Transverse colon (tissue), 4 donors: ENCODE measurements around the gene MTMR12. TPM values are rescaled to one million over a fixed set of nuclear protein-coding genes. Genes with fewer than 3 reads are reported as not detected.
"Not testable (repeated sequence)": the region's sequence is repeated elsewhere in the genome, so short reads cannot be mapped to it uniquely, and the experiment has no call there.

Experiments used
- DNase-seq: peaks from one replicate; pipeline ENCODE4 v3.0.0-alpha.2; 2019
- H3K27ac ChIP-seq, 4 donors: fragments of 200-600 bp; sonication (generic); 2 replicates each; pipeline ENCODE4 v1.5.1; 2016 to 2018; ENCODE audit warnings: inconsistent platforms in 4 of 4
- H3K27me3 ChIP-seq: fragments of 200-600 bp; sonication (generic); 2 replicates; pipeline ENCODE4 v1.5.1; 2017; ENCODE audit warnings: inconsistent platforms
- H3K36me3 ChIP-seq, 4 donors: fragments of 200-600 bp; sonication (generic); 2 replicates each; pipeline ENCODE4 v1.5.1; 2017 to 2019; ENCODE audit warnings: inconsistent platforms in 4 of 4
- H3K4me1 ChIP-seq, 4 donors: fragments of 200-600 bp; sonication (generic); 2 replicates each; pipeline ENCODE4 v1.5.1; 2017 to 2020; ENCODE audit warnings: inconsistent platforms in 4 of 4
- H3K4me3 ChIP-seq, 4 donors: fragments of 200-600 bp; sonication (generic); 1 replicate in 1 of 4; 2 replicates in 3 of 4; pipeline versions ENCODE4 v1.5.1 to v1.6.1; 2017 to 2019; ENCODE audit warnings: inconsistent platforms in 4 of 4
- H3K9me3 ChIP-seq, 2 donors: fragments of 200-600 bp; sonication (generic); 2 replicates each; pipeline ENCODE4 v1.5.1; 2017 to 2019; ENCODE audit warnings: inconsistent platforms in 2 of 2
- EP300 ChIP-seq: sonication (generic); formaldehyde crosslinking; IDR thresholded peaks from one replicate; pipeline ENCODE4 v1.6.1; 2017; ENCODE audit warnings: antibody characterized with exemption, low read depth
- POLR2A ChIP-seq: fragments of 450-650 bp; IDR thresholded peaks from one replicate; pipeline ENCODE4 v1.6.1; 2016; ENCODE audit warnings: antibody characterized with exemption, mild to moderate bottlenecking, moderate library complexity
- POLR2AphosphoS5 ChIP-seq, 3 donors: sonication (generic); formaldehyde crosslinking; IDR thresholded peaks; one replicate each; pipeline ENCODE4 v1.6.1; 2016; ENCODE audit warnings: antibody characterized with exemption in 3 of 3
- WGBS, 2 donors: methylation state at CpG; one replicate each; pipeline ENCODE4 v1.1.5; 2018; ENCODE audit warnings: low coverage in 1 of 2; 5-methylcytosine and 5-hydroxymethylcytosine counted together
- in situ Hi-C, 4 donors: fragments of 200-750 bp; cut with MboI; loops; one replicate each; pipeline versions ENCODE4 v1.15.0 to v1.15.1; 2017; ENCODE audit warnings: low sequenced_read_pairs in 3 of 4, low pct_ligation_motif_present in 1 of 4, low pct_unique_long_range_greater_than_20kb in 1 of 4
- intact Hi-C: fragments of 100-400 bp; cut with DNase I; formaldehyde crosslinking; loops from one replicate; pipeline ENCODE4 v1.15.1; 2023; ENCODE audit warnings: low total_unique reads
- total RNA-seq, 4 donors: library from RNA; depleted of rRNA; stranded (reverse); fragments of >200 nt; gene quantifications; one replicate each; pipeline ENCODE4 v1.1.0, GENCODE V29; 2016
- TF ChIP-seq, protein P1 (sequence below), 5 experiments: fragments of 200-600 bp in 3 of 5; fragments of 450-650 bp in 2 of 5; sonication (generic) in 3 of 5; IDR thresholded peaks; 1 replicate in 2 of 5; 2 replicates in 3 of 5; pipeline ENCODE4 v1.5.1; 2016 to 2017; ENCODE audit warnings: antibody characterized with exemption in 5 of 5, inconsistent platforms in 3 of 5, mild to moderate bottlenecking in 2 of 5, moderate library complexity in 1 of 5

MTMR12 gene
- total RNA-seq, 4 donors from 2014 or later = 10.1 to 27.9 (median 16.1) TPM

DNA sequence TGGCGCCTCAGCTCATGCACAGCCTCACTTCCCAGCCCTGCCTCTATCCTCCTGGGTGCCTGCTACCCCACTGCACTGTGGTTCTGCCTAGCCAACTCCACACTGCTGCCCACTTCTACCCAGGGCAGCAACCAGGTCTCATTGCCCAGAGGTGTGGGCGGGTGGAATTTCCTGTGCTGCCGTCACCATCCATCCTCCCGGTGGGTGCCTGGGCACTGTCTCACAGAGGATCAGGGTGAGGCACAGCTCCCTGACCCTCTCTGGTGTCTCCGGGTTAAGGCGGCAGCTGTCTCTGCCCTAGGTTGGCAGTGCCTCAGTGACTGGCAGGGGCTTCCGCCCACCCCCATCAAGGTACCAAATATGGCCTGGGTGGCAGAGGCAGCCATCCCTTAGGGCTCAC, 4.3 kb upstream of the MTMR12 start:
- Histone ChIP-seq H3K4me1 (peaks cover 0 to 7% (median under 1%) of the 10 kb centered on the region in 4 donors), H3K27me3 (no peaks in the 10 kb centered on the region), H3K27ac (no peak overlapping the region), H3K9me3 (peaks cover 4 to 6% of the 10 kb centered on the region in 2 donors), H3K36me3 (no peaks in the 10 kb centered on the region), H3K4me3 (no peak overlapping the region)
- DNase-seq = no peak
- in situ Hi-C loops (no loop called here), intact Hi-C loops (no loop called here)
- 87% methylated on average over 7 of the region's 7 CpGs; no CpG with 5 or more reads in 1 of the 2 donors for WGBS, 2 donors
- TF ChIP-seq POLR2AphosphoS5 (IDR thresholded peaks at IDR 0.05) (no peak), EP300 (no peak), POLR2A (no peak)
- TF ChIP-seq, protein P1, sequence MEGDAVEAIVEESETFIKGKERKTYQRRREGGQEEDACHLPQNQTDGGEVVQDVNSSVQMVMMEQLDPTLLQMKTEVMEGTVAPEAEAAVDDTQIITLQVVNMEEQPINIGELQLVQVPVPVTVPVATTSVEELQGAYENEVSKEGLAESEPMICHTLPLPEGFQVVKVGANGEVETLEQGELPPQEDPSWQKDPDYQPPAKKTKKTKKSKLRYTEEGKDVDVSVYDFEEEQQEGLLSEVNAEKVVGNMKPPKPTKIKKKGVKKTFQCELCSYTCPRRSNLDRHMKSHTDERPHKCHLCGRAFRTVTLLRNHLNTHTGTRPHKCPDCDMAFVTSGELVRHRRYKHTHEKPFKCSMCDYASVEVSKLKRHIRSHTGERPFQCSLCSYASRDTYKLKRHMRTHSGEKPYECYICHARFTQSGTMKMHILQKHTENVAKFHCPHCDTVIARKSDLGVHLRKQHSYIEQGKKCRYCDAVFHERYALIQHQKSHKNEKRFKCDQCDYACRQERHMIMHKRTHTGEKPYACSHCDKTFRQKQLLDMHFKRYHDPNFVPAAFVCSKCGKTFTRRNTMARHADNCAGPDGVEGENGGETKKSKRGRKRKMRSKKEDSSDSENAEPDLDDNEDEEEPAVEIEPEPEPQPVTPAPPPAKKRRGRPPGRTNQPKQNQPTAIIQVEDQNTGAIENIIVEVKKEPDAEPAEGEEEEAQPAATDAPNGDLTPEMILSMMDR (IDR thresholded peaks at IDR 0.05) = no peak

- 78% methylated on average over 6 to 8 of the region's 8 CpGs for WGBS, 2 donors
- Histone ChIP-seq H3K9me3 (no peaks in the 10 kb centered on the region), H3K4me3 (no peak overlapping the region), H3K27ac (no peak overlapping the region), H3K36me3 (no peaks in the 10 kb centered on the region), H3K27me3 (no peaks in the 10 kb centered on the region), H3K4me1 (peaks cover 6 to 21% (median 12%) of the 10 kb centered on the region in 4 donors)
- intact Hi-C loops (no loop called here), in situ Hi-C loops (no loop called here)
- TF ChIP-seq EP300 = no peak
- TF ChIP-seq, protein P1 (IDR thresholded peaks at IDR 0.05) = no peak
- TF ChIP-seq POLR2A = no peak
- no peak for TF ChIP-seq POLR2AphosphoS5 (IDR thresholded peaks at IDR 0.05)
- no peak for DNase-seq
These were observed 2.7 kb upstream of the MTMR12 start for GRCh38 chr5:32315221-32316014.

GRCh38 chr5:32314658-32315057, 1.9 kb upstream of the MTMR12 start:
- no peak for DNase-seq
- Histone ChIP-seq H3K4me3 (no peak overlapping the region), H3K4me1 (peaks cover 6 to 27% (median 13%) of the 10 kb centered on the region in 4 donors), H3K36me3 (no peaks in the 10 kb centered on the region), H3K27ac (no peak overlapping the region), H3K9me3 (no peaks in the 10 kb centered on the region), H3K27me3 (no peaks in the 10 kb centered on the region)
- in situ Hi-C loops (no loop called here), intact Hi-C loops (no loop called here)
- TF ChIP-seq POLR2AphosphoS5 (IDR thresholded peaks at IDR 0.05) = no peak
- TF ChIP-seq EP300 = no peak
- no peak for TF ChIP-seq POLR2A
- TF ChIP-seq, protein P1 (IDR thresholded peaks at IDR 0.05) = no peak
- WGBS, 2 donors = 40 to 76% methylated on average over 1 to 5 of the region's 5 CpGs

DNA sequence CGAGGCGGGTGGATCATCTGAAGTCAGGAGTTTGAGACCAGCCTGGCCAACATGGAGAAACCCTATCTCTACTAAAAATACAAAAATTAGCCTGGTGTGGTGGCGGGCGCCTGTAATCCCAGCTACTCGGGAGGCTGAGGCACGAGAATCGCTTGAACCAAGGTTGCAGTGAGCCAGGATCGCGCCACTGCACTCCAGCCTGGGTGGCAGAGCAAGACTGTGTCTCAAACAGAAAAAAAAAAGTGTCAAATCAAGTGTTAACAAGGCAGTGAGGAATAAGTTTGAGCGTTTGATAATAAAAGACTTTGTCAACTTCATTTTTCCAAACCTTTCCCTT, 1.4 kb upstream of the MTMR12 start:
- peaks cover 11 to 32% (median 16%) of the 10 kb centered on the region in 4 donors for H3K4me1 ChIP-seq
- H3K9me3 ChIP-seq, H3K27ac ChIP-seq, H3K36me3 ChIP-seq, DNase-seq, in situ Hi-C loops, intact Hi-C loops, H3K27me3 ChIP-seq, H3K4me3 ChIP-seq: not testable (repeated sequence)
- 80 to 90% methylated on average over 6 to 10 of the region's 10 CpGs for WGBS, 2 donors
